Thoracic aorta (tissue), 2 donors: ENCODE measurements around the gene IBTK. TPM values are rescaled to one million over a fixed set of nuclear protein-coding genes. Genes with fewer than 3 reads are reported as not detected.

Experiments used
- ATAC-seq: fragments of 150-250 bp; one replicate; pipeline ENCODE4 v1.8.0; 2017; ENCODE audit warnings: low read depth; ENCODE audit not compliant: insufficient number of reproducible peaks, low FRiP score
- DNase-seq: peaks from one replicate; pipeline ENCODE4 v3.0.0-alpha.2; 2020; ENCODE audit warnings: low spot score
- H3K27ac ChIP-seq, 2 donors: fragments of 200-600 bp; sonication (generic); 1 replicate in 1 of 2; 2 replicates in 1 of 2; pipeline ENCODE4 v1.5.1; 2016; ENCODE audit warnings: mild to moderate bottlenecking in 2 of 2, moderate library complexity in 2 of 2
- H3K27me3 ChIP-seq: fragments of 200-600 bp; sonication (generic); replicated peaks from 2 replicates; pipeline ENCODE4 v1.6.0; 2016; ENCODE audit warnings: mild to moderate bottlenecking; ENCODE audit not compliant: insufficient read depth
- H3K36me3 ChIP-seq: fragments of 200-600 bp; sonication (generic); one replicate; pipeline ENCODE4 v1.5.1; 2016
- H3K4me1 ChIP-seq, 2 donors: fragments of 200-600 bp; sonication (generic); 1 replicate in 1 of 2; 2 replicates in 1 of 2; pipeline versions ENCODE4 v1.5.1 to v1.6.0; 2016; ENCODE audit warnings: low read depth in 2 of 2, mild to moderate bottlenecking in 1 of 2; ENCODE audit not compliant: control insufficient read depth in 1 of 2
- H3K4me3 ChIP-seq: fragments of 200-600 bp; sonication (generic); 2 replicates; pipeline ENCODE4 v1.5.1; 2016; ENCODE audit warnings: mild to moderate bottlenecking
- H3K9me3 ChIP-seq: fragments of 200-600 bp; sonication (generic); 2 replicates; pipeline ENCODE4 v1.5.1; 2016
- CTCF ChIP-seq: fragments of 200-600 bp; sonication (generic); IDR thresholded peaks from one replicate; pipeline ENCODE4 v1.5.1; 2019; ENCODE audit warnings: antibody characterized with exemption
- total RNA-seq, 2 donors: library from RNA; depleted of rRNA; stranded (reverse); fragments of >200 nt; gene quantifications; one replicate each; pipeline versions ENCODE4 v1.1.0 to v1.2.3, GENCODE V29; 2016

Gene IBTK
- total RNA-seq, 2 donors from 2014 or later, result 18.1 to 36.8 TPM

- Histone ChIP-seq H3K4me3 (no peak overlapping the region), H3K27ac (no peak overlapping the region), H3K9me3 (no peaks in the 10 kb centered on the region), H3K36me3 (peaks cover 17% of the 10 kb centered on the region), H3K4me1 (peaks cover 0 to 5% of the 10 kb centered on the region in 2 donors), H3K27me3 (no peaks in the 10 kb centered on the region)
- ATAC-seq (no peak), DNase-seq (no peak)
- TF ChIP-seq CTCF, result no peak
Observed at GRCh38 chr6:82227770-82228169, 19.8 kb downstream of the IBTK start.

- no peak for TF ChIP-seq CTCF
- no peak for ATAC-seq
- Histone ChIP-seq H3K27ac (no peak overlapping the region), H3K27me3 (no peaks in the 10 kb centered on the region), H3K4me1 (no peaks in the 10 kb centered on the region), H3K36me3 (peaks cover 17% of the 10 kb centered on the region), H3K9me3 (no peaks in the 10 kb centered on the region), H3K4me3 (no peak overlapping the region)
- DNase-seq, result no peak
Observed at GRCh38 chr6:82220167-82220566, 27.4 kb downstream of the IBTK start.

- no peaks in the 10 kb centered on the region for H3K27me3 ChIP-seq
- DNase-seq (no peak), ATAC-seq (no peak)
- H3K27ac ChIP-seq, result no peak overlapping the region
- no peak for TF ChIP-seq CTCF
- no peak overlapping the region for H3K4me3 ChIP-seq
- H3K4me1 ChIP-seq, result no peaks in the 10 kb centered on the region
- no peaks in the 10 kb centered on the region for H3K9me3 ChIP-seq
- H3K36me3 ChIP-seq, result peaks cover 15% of the 10 kb centered on the region
Observed at GRCh38 chr6:82217018-82217586, 30.4 kb downstream of the IBTK start.

GRCh38 chr6:82216549-82216948 lies 31.0 kb downstream of the IBTK start:
- ATAC-seq (no peak), DNase-seq (no peak)
- H3K36me3 ChIP-seq, result peaks cover 15% of the 10 kb centered on the region
- H3K4me3 ChIP-seq, result no peak overlapping the region
- no peaks in the 10 kb centered on the region for H3K4me1 ChIP-seq
- no peak overlapping the region for H3K27ac ChIP-seq
- no peaks in the 10 kb centered on the region for H3K9me3 ChIP-seq
- no peak for TF ChIP-seq CTCF
- H3K27me3 ChIP-seq, result no peaks in the 10 kb centered on the region

- H3K27ac ChIP-seq, result no peak overlapping the region
- no peak overlapping the region for H3K4me3 ChIP-seq
- ATAC-seq (no peak), DNase-seq (no peak)
- H3K9me3 ChIP-seq, result no peaks in the 10 kb centered on the region
- no peaks in the 10 kb centered on the region for H3K27me3 ChIP-seq
- TF ChIP-seq CTCF, result no peak
- H3K36me3 ChIP-seq, result peaks cover 19% of the 10 kb centered on the region
- no peaks in the 10 kb centered on the region for H3K4me1 ChIP-seq
Observed at GRCh38 chr6:82211326-82211725, 36.2 kb downstream of the IBTK start.
